HL-60/S4 treated with retinoic acid at 250 ng/mL for 4 days and 3 days (cell line): ENCODE measurements around the gene FKBP1A.

ENCODE experiments used
- in situ Hi-C: fragments of 300-500 bp; cut with MboI; formaldehyde crosslinking; loops from 2 replicates; pipeline ENCODE4 v1.7.0; 2022; ENCODE audit warnings: low sequenced_read_pairs

FKBP1A gene

GRCh38 chr20:1334761-1335160 is 58.1 kb downstream of the FKBP1A start:
- in situ Hi-C loops: no loop called here

DNA sequence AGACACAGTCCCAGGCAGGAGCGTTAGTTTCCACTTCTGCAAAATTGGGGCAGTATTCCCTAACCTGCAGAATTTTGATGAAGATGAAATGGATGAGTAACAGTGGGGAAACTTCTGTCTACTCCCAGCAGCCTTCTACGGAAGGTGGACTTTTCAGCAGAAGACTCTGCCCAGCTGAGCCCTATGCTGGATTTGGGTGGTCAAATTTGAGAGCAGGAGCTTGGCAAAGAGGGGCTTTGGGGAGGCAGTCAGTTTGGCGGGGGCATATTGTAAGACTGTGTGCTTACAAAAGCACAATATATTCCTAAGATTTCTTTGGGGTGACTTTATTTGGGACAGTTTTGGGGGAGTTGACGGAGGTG is 58.5 kb downstream of the FKBP1A start:
- in situ Hi-C loops: no loop called here

DNA sequence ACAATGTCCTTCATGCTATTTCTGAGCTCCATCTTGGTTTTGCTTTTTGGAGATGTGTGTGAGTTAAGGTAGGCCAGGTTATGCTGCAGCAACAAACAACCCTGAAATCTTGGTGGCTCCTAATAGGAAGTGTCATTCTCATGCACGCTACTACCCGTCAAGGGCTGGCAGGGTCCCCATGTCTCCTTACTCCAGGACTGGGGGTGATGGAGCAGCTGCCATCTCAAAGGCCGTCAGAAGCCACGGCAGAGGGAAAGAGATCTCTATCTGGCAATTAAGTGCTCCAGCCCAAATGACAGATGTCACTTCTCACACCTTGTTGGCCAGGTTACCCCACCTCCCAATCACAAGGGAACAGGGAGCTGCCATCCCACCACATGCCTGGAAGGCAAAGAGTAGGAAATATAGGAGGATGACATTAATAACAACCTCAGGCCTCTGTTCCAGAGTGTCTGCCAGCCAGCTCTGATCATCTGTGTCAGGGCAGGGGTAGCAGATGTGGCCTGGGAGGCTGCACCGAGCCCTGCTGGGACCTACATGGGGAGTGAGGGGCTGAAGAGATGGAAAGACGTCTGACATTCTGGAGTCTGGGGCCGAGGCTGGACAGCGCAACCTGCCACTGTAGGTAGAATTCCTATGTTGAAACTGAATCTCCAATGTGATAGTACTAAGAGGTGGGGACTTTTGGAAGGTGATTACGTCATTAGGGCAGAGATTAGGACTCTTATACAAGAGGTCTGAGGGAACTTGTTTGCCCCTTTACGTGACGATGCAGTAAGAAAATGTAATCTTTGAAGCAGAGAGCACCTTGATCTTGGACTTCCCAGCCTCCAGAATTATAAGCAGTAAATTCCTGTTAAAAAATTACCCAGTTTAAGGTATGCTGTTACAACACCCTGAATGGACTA is 59.1 kb downstream of the FKBP1A start:
- in situ Hi-C loops: no loop called here

- in situ Hi-C loops: no loop called here
Measured at GRCh38 chr20:1332749-1333300, 60.0 kb downstream of the FKBP1A start.

- in situ Hi-C loops: no loop called here
Measured at GRCh38 chr20:1331801-1332453, 60.9 kb downstream of the FKBP1A start.

DNA sequence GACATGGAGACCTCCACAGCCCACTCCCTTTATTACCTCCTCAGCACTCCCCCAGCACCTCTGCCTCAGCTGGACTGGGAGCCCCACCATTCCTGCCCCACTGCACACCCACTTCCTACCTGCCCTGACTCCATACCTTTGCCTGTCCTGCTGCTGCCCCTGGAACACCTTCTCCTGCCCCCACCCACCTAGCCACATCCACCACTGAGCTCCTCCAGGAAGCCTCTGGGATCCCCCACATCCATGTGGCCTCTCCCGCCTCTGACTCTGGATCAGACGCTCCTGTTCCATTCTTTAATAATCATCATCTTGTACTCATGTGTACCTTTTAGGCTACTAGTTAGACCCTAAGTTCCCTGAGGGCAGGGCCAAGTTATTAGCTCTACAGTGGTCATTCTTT is 61.8 kb downstream of the FKBP1A start:
- in situ Hi-C loops: no loop called here

DNA sequence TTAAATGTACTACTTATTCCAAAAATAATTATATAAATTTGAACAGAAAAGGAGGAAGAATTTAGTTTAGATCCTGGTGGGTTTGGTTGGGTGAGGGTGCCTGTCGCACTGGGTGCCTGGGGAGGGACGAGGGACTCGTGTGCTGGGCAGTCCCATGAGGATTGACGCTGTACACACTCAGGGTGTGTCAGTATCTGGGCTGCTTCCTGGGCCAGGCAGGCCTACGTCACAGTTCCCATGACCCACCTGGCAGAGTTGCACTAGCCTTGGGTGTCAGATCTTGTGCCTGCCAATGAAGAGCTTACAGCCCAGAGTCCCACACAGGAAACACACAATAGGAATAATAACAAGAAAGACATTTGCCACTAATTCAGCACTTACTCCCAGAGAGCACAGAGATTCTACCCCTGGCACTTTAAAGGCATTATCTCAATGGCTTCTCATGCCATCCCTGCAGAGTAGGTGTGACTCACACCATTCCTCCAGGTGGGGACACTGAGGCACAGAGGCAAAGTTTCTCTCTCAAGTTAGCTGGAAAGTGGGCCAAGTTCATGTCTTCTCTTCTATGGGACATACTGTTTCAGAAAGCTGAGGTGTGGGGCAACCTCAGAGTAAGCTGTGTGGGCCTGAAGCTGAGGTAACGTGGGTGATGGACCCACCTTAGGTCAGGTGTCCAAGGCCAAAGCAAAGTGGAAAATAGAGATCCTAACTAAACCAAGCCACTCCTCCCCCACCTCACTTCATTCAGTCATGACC is 62.6 kb downstream of the FKBP1A start:
- in situ Hi-C loops: no loop called here

DNA sequence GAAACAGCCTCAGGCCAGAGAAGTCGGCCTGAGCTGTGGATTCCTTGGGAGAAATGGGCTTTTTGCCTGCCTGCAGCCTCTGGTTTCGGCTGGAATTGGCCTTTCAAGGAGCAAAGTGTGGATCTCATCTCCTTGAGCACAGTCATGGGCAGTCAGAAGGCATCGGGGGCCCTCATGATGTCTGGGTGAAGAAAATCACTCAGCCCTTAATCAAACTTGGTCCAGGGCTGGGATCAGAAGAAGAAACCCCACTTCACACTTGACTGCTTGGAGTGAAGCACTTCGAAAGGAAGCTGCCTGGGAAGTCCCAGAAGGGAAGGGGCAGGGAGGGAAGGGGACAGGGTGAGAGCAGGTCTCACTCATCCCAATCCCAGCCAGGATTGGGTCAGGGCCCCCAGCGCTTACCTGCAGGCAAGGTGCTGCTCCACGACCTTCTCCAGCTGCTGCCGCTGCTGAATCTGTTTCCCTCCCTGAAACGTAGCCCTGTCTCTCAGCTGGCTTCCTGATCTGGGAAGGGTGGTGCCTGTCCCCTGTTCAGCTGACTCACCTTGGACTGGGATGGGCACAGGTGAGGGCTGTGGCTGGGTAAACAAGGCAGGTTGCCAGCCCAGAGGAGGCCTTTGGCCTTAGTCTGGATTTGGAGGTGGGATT is 64.0 kb downstream of the FKBP1A start, which contains the start of gene SDCBP2:
TSS of gene SDCBP2 (minus strand) at position 460 of the 651 bp plus-strand sequence. CDS start 8,723 bp downstream, outside the sequence.
- in situ Hi-C loops: no loop called here

- in situ Hi-C loops: no loop called here
Measured at GRCh38 chr20:1327827-1328679, 64.8 kb downstream of the FKBP1A start.

DNA sequence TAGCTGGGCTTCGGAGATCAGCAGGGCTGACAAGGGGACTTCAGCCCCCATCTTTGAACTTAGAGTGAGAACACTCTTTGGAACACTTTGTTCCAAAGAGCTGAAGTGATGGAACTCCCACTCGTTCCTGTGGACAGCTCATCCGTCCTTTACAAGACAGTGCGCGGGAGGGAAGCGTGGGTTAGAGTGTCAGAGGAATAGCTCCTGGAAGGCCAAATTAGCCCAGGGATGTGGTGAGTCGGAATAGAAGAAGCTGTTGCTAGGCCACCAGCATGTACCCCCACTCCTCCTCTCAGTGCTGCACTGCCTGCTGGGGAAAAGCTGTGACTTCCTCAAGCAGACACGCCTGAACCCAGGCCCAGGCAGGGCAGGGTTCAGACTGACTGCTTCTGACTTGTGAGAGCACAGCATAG is 65.6 kb downstream of the FKBP1A start:
- in situ Hi-C loops: no loop called here

DNA sequence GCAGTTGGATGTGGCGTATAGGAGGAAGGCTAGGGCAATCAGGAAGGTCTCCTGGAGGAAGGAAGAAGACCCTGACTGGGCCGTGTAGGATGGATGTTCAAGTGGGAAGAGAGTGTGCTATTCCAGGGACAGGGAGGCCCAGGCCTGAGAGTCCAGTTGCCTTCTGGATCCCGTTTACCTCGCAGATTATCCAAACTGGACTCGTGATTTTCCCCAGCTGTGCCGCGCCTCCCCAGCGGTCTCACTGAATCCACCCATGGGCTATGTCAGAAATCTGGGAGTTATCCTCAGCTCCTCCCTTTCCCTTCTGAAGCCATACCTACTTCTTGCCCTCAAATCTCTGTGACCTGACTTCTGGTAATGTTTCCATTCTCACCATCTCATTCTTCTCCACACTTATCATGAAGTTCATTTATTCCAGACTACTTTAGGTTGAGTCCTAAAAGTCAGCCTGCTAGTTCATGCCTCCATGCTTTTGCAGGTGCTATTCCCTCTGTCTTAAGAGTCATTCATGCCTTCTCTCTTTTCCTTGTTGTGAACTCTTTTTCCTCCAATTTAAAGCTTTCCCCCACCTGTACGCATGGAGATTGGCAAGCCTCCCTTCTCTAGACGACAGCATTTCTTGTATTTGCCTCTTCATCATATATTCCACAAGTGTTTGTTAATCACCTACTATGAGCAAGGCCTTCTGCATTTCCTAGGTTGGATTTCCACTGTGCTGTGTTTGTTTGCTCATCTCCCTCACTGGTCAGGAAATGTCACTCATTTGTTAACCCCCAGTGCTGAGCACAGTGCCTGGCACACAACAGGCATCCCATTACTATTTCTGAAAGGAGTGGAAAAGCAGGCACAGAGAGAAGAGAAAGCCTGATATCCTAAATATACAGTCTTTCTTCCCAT is 66.6 kb downstream of the FKBP1A start:
- in situ Hi-C loops: no loop called here

DNA sequence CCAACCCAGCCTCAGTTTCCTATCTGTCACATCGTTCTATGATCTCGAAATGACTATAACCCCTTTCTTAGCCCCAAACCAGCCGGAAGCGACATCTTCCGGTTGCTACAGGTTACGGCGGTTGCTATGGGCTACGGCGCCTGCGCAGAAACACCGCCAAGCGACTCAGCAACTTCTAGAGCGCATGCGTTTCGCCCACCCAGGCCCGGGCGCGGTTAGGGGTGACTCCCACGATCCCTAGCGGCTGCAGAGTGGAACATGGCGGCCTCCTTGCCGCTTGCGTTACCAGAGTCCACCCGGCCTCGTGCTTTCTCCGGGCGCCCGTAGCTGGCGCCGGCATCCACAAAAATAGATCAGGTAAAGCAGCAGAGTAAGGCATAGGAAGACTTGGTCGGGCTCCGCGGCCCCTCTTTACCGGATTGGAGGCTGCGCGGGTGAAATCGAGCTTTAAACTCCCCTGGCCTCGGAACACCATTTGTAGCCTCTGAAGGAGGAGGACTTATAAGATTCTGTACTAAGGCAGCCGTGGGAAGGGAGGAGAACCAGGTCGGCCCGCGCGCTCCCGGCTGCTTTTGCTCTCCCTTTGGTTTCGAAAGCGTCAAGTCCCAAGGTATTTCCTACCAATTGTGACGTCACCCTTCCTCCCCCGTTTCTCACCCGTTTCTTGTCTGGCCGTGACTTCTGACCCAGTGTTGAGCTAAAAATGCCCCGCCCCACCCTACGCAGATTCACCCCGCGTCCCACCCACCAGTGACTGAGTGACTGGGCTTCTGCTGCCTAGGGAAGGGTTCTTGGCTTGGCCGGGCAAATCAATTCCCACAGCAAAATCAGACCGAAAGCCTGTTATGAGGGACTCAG is 67.5 kb downstream of the FKBP1A start:
- in situ Hi-C loops: no loop called here

GRCh38 chr20:1324598-1325172 is 68.2 kb downstream of the FKBP1A start:
- in situ Hi-C loops: no loop called here

- in situ Hi-C loops: no loop called here
Measured at GRCh38 chr20:1323830-1324597, 68.8 kb downstream of the FKBP1A start.

- in situ Hi-C loops: no loop called here
Measured at GRCh38 chr20:1323256-1323655, 69.6 kb downstream of the FKBP1A start.

DNA sequence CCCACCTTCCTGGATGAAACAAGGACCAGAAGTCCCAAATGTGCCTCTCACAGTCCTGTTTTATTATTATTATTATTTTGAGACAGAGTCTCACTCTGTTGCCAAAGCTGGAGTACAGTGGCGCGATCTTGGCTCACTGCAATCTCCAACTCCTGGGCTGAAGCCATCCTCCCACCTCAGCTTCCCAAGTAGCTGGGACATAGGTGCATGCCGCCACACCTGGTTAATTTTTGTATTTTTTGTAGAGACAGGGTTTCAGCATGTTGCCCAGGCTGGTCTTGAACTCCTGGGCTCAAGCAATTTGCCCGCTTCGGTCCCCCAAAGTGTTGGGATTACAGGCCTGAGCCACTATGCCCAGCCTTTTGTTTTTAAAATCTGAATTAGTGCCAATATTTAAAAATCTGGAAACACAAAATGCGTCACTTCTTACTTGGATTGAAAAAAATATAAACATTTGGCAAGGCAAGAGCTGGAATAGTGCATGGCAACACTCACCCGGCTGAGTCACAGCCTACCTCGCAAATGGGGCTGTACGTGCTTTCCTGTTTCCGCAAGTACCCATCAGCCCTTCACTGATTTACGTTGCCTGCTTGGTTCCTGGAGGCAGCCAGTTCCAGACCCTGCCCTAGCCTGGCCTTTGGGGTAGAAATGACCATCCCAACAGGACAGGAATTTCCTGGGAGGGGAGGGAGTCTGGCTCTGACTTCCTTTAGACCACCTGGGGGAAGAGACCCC is 70.2 kb downstream of the FKBP1A start:
- in situ Hi-C loops: no loop called here
